ENCODE data around the gene AP4M1.

DNA sequence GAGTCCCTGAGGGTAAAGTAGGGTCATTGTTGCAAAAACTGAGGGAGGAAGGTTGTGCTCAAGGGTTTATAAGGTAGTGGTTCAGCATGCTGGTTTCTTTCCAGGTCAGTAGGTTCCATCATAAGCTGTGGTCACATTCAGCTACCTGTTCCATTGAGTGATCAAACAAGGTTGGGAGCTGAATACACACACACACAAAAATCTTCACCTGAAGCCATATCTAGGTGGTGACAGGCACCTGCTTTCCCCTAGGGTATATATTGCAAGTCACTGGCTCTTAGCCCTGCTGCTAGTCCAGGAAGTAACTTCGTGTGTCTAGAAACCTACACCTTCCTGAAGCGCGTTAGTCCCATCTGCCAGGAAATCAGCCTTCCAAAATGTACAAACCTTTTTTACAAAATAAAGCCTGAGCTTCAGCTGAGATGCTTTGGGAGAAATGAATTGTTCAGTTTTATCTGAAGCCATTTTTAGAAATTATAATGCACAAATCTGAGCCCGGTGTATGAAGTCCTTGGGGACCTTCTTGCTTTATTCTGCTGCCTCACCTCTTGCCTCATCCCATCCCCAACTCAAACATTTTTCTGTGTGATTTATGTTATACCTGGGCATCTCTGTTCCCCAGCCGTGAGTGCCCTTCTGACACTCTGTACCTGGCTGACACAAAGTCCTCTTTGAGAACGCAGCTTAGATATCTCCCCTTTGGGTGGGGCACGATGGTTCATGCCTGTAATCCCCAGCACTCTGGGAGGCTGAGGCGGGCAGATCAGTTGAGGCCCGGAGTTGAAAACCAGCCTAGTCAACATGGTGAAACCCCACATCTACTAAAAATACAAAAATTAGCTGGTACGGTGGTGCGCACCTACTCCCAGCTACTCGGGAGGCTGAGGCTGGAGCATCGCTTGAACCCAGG, 36.7 kb downstream of the AP4M1 start:
- TF ChIP-seq, protein P1, sequence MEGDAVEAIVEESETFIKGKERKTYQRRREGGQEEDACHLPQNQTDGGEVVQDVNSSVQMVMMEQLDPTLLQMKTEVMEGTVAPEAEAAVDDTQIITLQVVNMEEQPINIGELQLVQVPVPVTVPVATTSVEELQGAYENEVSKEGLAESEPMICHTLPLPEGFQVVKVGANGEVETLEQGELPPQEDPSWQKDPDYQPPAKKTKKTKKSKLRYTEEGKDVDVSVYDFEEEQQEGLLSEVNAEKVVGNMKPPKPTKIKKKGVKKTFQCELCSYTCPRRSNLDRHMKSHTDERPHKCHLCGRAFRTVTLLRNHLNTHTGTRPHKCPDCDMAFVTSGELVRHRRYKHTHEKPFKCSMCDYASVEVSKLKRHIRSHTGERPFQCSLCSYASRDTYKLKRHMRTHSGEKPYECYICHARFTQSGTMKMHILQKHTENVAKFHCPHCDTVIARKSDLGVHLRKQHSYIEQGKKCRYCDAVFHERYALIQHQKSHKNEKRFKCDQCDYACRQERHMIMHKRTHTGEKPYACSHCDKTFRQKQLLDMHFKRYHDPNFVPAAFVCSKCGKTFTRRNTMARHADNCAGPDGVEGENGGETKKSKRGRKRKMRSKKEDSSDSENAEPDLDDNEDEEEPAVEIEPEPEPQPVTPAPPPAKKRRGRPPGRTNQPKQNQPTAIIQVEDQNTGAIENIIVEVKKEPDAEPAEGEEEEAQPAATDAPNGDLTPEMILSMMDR (IDR thresholded peaks at IDR 0.05): no peak
- TF ChIP-seq ZFX (IDR thresholded peaks at IDR 0.05; ENCODE audit: borderline replicate concordance): no peak
